HG02642 (cell line): Measurements from ENCODE around the gene C3orf20.
A peak's percentile ranks its signal among the peaks of the same experiment; 100 is the strongest.

ENCODE experiments used
- ATAC-seq: cut with Tn5 transposase; IDR thresholded peaks from one replicate; pipeline ENCODE4 v1.9.1; 2021; ENCODE audit warnings: mild to moderate bottlenecking; ENCODE audit not compliant: unreplicated experiment, poor library complexity

C3orf20 gene

DNA sequence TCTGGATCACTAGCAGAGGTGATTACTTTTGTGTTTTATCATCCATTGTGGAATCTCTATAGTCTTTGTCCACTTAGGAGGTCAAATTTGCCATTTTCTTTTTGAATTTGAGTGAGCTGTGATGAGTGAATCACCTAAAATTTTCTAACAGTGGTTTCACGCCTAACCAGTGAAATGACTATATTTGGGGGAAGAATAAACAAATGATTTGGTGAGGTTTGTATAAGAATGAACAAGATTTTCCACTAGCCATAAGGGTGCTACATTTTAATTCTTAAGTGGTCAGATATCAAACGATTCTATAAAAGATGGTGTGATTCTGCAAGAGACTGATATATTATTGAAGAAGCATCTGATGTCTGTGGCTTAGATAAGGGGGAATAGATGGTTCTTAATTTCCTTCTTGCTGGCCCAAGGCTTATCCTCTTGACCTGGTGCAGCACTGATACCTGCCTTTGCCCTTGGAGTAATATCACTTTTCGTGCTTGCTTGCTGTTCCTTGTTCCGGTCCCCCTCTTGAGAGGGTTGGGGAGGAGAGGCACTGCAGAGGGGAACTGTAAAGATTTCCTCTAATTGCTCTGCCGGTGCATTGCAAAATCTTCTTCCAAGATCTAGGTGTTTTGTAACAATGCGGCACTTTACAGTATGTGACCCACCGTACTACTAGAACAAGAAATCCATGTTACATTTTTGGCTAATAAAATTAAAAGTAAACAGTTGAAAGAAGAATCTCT lies 14.5 kb downstream of the C3orf20 start:
- no peak for ATAC-seq

DNA sequence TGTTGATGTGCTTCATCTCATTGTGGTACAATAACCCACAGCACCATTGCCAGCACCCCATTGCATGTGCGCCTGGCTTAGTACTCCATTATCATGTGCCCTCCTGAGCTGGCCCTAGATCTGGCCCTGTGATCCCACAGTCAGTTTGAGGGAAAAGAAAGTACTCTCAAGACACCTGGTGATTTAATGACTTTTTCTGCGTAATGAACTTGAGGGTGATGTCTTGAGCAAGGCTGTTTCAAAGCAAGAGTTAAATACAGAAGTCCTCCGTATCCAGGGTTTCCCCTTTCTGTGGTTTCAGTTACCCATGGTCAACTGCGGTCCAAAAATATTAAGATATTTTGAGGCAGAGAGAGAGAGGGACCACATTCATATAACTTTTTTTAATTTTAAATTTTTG lies 16.3 kb downstream of the C3orf20 start:
- ATAC-seq = peak; percentile 41

DNA sequence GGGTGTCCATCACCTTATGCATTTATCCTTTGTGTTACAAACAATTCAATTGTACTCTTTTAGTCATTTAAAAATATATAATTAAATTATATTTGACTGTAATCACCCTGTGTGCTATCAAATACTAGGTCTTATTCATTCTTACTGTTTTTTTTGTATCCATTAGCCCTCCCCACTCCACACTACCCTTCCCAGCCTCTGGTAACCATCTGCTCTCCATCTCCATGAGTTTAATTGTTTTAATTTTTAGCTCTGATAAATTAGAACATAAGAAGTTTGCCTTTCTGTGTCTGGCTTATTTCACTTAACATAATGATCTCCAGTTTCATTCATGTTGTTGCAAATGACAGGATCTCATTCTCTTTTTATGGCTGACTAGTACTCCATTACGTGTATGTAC lies 16.8 kb downstream of the C3orf20 start:
- no peak for ATAC-seq

DNA sequence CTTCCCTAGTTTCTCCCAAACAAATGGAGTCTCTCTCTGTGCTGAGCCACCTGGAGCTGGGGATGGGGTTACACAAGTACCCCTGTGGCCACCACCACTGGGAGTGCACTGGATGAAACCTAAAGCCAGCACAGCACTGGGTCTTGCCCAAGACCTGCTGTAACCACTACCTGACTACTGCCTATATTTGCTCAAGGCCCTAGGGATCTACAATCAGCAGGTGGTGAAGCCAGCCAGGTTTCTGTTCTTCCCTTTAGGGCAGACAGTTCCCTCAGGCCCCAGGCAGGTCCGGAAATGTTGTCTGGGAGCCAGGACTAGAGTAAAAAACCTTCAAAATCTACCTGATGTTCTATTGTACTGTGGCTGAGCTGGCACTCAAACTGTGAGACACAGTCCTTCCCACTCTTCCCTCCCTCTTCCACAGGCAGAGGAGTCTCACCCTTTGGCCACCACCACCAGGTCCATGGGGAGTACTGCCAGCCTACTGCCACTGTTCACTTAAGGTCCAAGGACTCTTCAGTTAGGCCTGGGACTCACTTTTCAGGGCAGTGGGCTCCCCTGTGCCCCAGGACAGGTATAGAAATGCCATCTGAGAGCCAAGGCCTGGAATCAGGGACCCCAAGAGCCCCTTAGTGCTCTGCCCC lies 23.8 kb downstream of the C3orf20 start:
- no peak for ATAC-seq

DNA sequence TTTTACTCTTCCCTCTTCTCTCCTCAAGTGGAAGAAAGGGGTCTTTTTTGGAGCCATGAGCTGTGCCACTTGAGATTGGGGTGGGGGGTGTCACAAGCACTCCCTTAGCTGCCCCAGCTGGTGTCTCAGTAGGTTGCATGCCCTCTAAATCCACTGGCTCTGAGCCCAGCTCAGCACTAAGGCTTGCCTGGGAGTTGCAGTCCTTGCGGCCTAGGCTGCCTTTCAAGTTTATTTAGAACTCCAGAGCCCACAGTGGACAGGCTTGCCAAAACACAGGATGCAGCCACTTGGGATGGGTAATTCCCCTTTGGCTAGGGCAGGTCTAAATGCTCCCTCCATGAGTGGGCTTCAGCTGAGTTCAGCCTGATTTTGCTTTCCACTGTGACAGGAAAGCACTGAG lies 24.7 kb downstream of the C3orf20 start:
- ATAC-seq = no peak

DNA sequence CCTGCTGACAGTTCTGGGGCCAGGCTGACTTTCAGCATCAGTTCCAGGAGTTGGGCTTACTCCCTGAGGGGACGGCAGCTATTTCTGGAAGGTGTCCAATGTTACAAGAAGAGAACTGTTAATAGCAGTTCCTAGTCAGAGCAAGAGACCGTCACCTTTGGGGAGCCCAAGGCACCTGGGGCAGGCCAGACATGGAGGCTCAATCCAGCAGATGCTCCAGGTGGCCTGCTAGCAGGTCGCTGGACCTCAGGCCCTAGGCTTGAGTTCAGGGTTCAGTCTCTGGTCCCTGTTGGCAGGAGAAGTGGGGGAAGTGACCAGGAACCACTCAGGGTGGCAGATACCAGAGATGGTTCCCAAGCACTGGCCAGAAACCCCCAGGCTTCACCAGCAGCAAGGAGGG lies 25.9 kb downstream of the C3orf20 start:
- no peak for ATAC-seq

DNA sequence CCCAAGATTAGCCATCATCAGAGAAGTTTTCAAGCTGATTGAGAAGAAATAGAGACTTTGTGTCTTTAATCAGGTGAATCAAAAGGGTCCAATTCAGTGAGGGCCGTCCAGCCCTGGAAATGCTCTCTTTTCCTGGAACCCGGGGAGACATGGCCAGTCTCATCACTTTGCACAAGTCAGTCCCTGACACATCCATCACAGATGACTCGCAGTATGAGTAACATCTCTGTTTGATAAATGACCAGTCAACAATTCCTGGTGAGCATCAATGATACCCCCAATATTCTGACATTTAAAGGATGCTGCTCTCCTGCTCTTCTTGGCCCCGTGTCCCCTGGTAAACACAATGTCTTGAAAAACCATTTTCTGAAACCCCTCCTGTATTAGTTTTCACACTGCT lies 26.7 kb downstream of the C3orf20 start:
- ATAC-seq = no peak

DNA sequence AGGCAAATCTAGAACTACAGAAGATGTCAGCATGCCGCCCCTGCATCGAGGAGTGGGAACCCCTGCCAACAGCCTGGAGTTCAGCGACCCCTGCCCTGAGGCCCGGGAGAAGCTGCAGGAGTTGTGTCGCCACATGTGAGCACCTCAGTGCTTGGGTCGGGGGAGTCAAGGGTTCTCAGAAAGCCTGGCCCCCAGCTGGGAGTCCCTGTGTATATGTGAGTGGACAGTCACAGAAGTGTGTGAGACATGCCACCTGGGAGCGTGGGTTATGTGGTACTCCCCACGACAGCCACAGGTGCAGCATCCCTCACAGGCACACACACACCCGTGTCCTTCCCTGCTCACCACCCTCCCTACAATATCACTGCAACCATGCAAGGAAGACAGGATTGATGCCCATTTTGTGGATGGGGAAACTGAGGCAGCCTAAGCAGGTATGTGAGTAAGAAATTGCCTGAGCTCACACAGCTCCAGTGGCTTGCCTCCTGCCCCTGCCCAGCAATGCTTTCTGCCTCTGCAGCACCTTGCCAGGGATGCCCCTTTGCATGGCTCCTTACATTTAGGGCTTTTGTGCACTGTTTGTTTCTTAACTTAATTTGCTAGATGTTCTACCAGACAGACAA lies 28.3 kb downstream of the C3orf20 start:
- ATAC-seq = no peak

DNA sequence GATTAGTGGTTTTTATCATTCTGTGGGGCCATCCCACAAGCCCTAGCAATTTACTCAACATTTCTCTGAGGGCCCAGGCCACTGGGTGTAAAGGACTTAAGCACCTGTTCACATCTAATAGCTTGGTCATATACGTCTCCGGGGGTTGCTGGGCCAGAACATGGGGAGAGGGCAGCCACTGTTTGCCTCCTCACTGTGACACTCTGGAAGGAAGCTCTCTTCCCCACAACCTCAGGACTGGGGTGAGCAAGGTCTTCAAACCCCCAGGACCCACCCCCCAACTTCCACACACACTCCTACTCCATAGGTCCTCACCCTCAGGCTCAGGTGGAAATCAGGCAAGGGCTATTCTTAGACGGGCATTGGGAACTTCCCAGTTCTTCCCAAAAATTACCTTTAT lies 28.9 kb downstream of the C3orf20 start:
- ATAC-seq = no peak

DNA sequence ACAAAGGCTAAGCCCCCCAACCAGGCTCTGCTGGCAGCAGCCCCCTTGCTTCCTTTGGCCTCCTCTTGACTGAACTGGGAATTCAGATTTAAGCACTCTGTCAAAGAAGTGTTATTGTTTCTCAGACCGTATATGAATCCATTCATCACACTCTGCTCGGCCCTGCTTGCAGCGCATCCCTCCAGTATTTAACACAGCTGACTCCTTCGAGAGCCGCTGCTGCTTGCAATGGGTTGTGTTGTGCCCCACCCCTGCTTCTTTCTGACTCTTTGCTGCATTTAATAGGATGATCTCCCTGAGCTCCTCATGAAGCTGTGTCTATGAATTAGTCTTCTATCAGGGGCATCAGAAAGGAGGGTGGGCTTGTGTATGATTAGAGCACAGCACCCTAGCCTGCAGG lies 31.2 kb downstream of the C3orf20 start:
- ATAC-seq = no peak

DNA sequence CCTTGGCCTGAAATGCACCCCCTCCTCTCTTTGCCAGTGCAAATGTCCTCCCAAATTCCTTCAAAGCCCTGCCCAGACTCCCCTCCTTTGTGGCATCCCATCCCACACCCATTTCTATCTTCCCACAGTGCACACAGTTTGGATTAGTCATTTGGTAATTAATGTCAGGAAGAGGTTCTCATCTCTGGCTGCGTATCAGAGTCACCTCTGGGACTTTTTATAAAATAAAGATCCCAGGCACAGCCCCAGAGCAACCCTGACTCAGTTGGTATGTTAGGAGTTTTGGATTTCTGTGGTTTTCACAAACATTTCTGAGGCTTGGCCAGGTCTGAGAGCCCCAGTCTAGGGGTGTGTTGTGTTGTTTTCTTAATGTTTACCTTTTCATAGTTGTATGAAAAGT lies 41.6 kb downstream of the C3orf20 start:
- ATAC-seq = no peak

DNA sequence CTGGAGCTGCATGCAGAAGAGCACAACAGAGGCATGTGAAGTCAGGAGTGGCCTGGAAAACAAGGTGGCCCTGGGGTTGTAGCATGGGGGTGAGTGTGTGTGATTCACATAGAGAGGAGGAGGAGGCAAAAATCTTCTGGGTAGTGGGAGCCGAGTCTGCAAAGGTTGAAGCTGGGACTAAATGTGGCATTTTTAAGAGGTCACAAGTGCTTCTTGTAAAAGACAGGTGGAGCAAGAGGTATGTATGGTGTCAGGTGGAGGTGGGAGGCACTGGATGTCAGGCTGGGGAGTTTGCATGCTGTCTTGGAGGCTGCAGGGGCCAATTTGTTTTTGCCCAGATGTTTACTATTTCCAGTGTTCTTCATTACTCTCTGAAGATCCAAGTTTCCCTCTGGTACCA lies 42.4 kb downstream of the C3orf20 start:
- no peak for ATAC-seq

DNA sequence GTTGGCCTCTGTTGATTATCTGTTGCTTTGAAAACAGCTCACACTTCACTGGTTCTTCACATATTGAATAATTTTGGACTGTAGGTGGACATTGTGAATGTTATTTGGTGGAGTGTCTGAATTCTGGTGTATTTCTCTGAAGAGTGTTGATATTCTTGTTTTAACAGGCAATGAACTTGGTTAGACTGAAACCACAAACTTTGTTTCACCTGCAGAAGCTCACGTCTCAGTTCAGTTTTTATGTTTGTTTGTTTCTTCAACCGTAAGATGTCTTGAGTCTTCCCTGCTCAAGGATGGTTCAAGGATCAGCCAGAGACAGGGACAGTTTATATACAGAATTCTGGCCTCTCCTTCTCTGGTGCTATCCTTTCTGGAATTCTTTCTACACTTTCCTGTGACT lies 43.6 kb downstream of the C3orf20 start:
- ATAC-seq = no peak

DNA sequence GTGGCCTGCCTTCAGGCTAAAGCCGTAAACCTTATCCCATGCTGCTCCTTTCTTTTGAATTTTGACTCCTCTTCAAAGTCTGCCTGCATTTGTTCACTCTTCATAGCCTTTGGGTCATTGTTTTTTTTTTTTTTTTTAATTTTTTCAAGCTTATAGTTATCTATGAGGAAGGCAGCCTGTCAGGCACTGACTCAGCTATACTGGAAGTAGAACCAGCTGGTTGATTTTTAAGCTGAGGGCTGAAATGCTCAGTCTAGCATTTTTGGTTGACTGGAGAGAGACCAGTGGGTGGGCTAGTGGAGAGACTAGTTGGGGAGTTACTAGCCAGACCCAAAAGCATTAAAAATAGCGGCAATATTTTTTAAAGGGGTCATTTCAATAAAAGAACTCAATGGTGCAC lies 44.1 kb downstream of the C3orf20 start:
- ATAC-seq = no peak

DNA sequence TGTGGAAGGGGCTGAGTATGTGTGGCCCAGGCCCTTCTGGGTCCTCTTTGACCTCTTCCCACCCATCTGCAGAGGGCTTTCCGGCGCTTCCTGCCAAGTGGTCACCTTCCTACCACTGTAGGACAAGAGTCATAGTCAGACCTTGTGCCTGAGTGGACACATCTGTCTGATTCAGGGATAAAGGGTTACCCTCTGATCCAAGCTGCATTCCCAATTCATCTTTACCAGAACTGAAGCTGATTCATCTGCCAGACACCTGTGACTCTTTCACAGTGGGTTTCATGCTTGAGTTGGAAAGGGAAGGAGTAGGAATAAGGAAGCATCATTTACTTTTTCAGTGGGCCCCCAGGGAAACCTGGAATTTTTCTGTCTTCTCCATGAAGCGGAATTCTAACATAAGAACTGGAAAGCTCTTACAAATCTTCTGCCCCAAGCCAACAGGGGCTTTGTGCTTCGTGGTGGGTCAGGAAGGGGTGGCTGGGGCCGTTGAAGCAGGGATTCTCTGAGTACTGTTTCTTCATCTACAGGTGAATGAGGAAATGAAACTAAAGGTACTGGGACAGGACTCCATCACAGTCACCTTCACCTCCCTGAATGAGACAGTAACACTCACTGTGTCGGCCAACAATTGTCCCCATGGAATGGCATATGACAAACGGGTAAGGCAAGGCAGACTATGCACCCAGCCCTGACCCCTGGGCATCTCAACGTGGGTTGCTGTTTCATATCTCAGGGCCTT lies 46.4 kb downstream of the C3orf20 start:
- no peak for ATAC-seq

DNA sequence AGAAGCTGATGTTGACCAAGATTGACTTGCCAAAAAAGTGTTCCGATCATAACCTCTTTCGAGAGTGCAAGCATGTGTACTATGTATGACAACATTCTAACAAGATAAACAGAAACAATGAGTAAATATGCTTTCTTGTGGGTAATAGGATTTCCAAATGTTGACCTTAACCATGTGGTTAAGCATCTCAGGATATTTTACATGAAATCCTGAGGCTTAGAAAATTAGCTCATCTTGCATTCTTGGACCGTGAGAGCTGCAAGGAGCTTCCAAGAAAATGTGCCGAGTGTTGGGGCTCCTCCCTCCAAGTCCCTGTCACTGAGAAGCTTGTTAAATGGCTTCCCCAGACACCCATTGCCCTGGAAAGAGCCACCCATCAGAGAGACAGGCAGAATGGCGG lies 50.1 kb downstream of the C3orf20 start:
- ATAC-seq = no peak

DNA sequence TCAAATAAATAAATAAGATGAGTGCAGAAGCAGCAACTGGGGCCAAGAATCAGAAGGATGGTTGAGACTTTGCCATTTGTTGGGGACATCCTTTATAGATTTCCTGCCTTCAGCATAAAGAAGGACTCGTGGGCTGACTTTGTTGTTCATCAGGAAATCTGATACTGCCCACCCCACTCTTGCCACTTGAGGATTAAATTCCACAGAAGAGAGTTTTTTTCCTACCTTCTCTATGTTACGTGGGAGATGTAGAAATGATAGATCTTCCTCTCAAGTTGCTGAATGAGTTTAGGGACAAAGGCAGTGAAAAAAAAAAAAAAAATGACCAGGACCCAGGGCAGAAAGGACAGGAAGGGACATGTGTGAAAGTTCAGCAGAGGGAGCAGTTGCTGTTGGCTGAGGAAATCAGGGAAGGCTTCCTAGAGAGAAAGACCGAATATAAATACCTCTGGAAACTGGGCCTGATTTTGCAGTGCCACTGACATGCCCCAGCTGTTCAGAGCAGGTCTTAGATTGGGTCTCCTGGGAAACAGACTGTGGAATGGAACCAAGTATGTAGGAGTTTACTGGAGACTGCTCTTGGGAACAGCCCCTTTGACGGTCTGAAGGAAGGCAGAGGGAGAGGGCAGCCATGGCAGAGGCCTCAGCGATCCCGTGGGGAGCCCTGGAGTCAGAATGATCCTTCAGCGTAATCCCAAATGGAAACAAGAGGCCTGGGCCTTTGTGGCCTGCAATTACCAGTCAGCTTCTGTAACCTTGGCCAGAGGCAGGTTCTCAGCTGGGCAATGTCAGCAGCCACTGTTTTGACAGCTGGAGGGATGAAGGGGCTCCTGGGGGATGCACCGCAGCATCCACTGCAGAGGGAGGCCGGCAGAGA lies 50.9 kb downstream of the C3orf20 start:
- no peak for ATAC-seq

DNA sequence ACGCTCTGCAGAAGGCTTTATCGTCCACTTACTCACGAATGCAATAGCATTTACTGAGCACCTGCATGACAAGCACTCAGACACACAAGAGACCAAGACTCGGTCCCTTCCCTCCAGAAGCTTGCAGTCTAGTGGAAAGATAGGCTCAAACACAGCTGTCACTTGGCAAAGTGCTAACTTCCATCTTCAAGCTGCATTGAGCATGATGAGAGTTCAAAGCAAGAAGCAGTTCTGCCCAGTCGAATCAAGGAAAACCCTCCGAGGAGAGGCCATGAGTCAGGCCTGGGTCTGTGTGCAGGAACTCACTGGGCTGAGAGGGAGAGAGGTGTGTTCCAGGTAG lies 51.5 kb downstream of the C3orf20 start:
- ATAC-seq = no peak

DNA sequence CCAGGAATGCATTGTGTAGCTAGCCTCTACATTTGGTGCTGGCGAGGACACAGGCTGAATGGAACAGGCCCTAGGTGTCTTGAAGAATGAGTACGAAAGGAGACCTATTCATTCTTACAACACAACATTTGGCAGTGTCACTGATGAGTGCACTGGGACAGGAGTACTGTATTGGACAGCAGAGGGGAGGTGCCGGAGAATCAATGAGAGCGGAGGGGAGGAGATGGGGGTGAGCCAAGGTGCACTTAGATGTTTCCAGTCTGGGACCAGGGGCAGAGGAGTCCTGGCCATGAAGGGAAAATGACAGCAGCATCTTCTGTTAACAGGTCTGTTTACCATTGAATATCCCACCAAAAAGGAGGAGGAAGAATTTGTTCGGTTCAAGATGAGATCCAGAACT lies 53.2 kb downstream of the C3orf20 start:
- ATAC-seq = no peak

DNA sequence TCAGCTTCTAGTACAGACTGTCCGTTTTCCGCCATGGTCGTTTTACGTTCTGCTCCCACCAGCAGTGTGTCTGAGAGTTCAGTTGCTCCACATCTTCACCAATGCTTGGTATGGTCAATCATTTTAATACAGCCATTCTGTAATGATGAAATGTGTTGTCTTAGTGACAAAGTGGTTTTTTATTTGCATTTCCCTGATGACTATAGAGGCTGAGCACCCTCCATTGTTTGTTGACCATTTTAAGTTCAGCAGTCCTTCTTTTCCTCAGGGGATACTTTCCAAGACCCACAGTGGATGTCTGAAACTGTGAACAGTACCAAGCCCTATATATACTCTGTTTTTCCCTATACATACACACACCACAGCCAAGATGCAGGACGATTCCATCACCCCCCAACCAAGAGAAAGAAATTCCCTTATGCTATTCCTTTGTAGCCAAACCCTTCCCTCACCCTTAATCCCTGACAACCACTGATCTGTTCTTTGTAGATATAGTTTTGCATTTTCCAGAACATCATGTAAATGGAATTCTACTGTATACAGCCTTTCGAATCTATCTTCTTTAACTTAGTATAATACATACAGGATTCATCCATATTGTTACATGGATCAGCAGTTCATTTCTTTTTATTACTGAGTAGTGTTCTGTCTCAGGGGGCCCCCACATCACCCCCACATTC lies 55.9 kb downstream of the C3orf20 start:
- ATAC-seq = no peak
